ENCODE data around the gene KIAA1671. TPM values are rescaled to one million over a fixed set of nuclear protein-coding genes. Genes with fewer than 3 reads are reported as not detected.
A peak's percentile ranks its signal among the peaks of the same experiment; 100 is the strongest.

The KIAA1671 gene
- total and polyA plus RNA-seq, 2 of the 4 experiments (the other 2 are of a cell fraction): 0.02 TPM; not detected in 1

GRCh38 chr22:25187469-25187868 is 235.0 kb downstream of the KIAA1671 start:
- Histone ChIP-seq H3K9me3 (ENCODE audit: control insufficient read depth, insufficient read depth, low read length) (no peaks in the 10 kb centered on the region), H2BK20ac (ENCODE audit: low read depth, low read length) (no peak overlapping the region), H3K56ac (ENCODE audit: extremely low read depth, insufficient read depth, low read length) (no peak overlapping the region), H3K18ac (ENCODE audit: low read depth, low read length) (no peak overlapping the region), H3K27me3 (ENCODE audit: control insufficient read depth, insufficient read depth, low read length) (no peaks in the 10 kb centered on the region), H2BK120ac (ENCODE audit: low read depth, low read length) (no peak overlapping the region), H3K9me1 (ENCODE audit: insufficient read depth, low read length) (no peaks in the 10 kb centered on the region), H3K23ac (ENCODE audit: low read depth, low read length) (no peak overlapping the region), H3K79me1 (ENCODE audit: low read depth in 1 of 2, low read length in 2 of 2) (no peaks in the 10 kb centered on the region), H2AK5ac (ENCODE audit: low read depth, low read length) (no peak overlapping the region), H4K5ac (ENCODE audit: low read depth, low read length) (no peak overlapping the region), H2BK5ac (ENCODE audit: low read depth, low read length, poor library complexity, severe bottlenecking) (no peak overlapping the region), H3K4ac (ENCODE audit: low read depth, low read length) (no peak overlapping the region), H3K9ac (ENCODE audit: low read depth, low read length) (no peak overlapping the region), H3K36me3 (ENCODE audit: control insufficient read depth, insufficient read depth, low read length) (no peaks in the 10 kb centered on the region), H3K4me3 (ENCODE audit: insufficient read depth, low read depth, low read length) (no peak overlapping the region), H3K4me2 (ENCODE audit: low read depth, low read length) (no peak overlapping the region), H2BK15ac (ENCODE audit: low read depth, low read length) (no peak overlapping the region), H2AK9ac (replicated peaks; ENCODE audit: low read depth, low read length, poor library complexity) (no peak overlapping the region), H4K91ac (ENCODE audit: insufficient read depth, low read depth, low read length) (no peak overlapping the region), H3K14ac (replicated peaks; ENCODE audit: low read depth, low read length) (no peak overlapping the region), H2AFZ (replicated peaks; ENCODE audit: low read length, poor library complexity) (no peak overlapping the region), H4K8ac (ENCODE audit: low read depth in 2 of 2, low read length in 2 of 2) (no peak overlapping the region), H3K4me1 (ENCODE audit: control insufficient read depth, insufficient read depth, low read length) (no peaks in the 10 kb centered on the region), H3K27ac (ENCODE audit: insufficient read depth, low read length) (no peak overlapping the region), H4K20me1 (ENCODE audit: insufficient read depth, low read length) (no peaks in the 10 kb centered on the region)
- in situ Hi-C loops (cut with MboI; ENCODE audit: low sequenced_read_pairs): no loop called here
- ChIA-PET CTCF (no interaction called here), POLR2A (ENCODE audit: unreplicated experiment) (no interaction called here)
- dilution Hi-C loops (cut with HindIII; ENCODE audit: low sequenced_read_pairs, unreplicated experiment): no loop called here
- WGBS, 2 experiments (ENCODE audit: extremely low coverage in 2 of 2, insufficient read length in 1 of 2): 40% methylated on average over 1 of the region's 6 CpGs; no CpG with 5 or more reads in 1 of the 2 experiments
- no TSS peak for BruUV-seq (replicated peaks)
- TF ChIP-seq RAD21 (IDR thresholded peaks at IDR 0.05; ENCODE audit: low read length) (no peak), NFE2L2 (IDR thresholded peaks at IDR 0.05; ENCODE audit: low read depth, low read length) (0 out of 2 replicates have a peak, but pooled peaks have one; percentile 22)
- no peak for ATAC-seq (ENCODE audit: low read depth)
- intact Hi-C loops (cut with micrococcal nuclease): no loop called here
- no peak for DNase-seq
